Kidney (tissue), 14 donors: ENCODE measurements around the gene TCL1B. TPM values are rescaled to one million over a fixed set of nuclear protein-coding genes. Genes with fewer than 3 reads are reported as not detected.

Experiments
- DNase-seq, 5 donors: peaks; one replicate each; pipeline ENCODE4 v3.0.0-alpha.2; 2013 to 2020
- FAIRE-seq: peaks from 2 replicates; lab custom pipeline; 2012; peaks lifted over from hg19 to GRCh38; lab: Jason Lieb, UNC
- H3K27ac ChIP-seq, 2 donors: one replicate each; pipeline ENCODE4 v1.7.0; 2013; ENCODE audit warnings: low read depth in 2 of 2, low read length in 2 of 2, inconsistent platforms in 1 of 2
- H3K27me3 ChIP-seq: one replicate; pipeline ENCODE4 v1.7.1; 2013; ENCODE audit warnings: low read length, inconsistent platforms; ENCODE audit not compliant: control insufficient read depth, insufficient read depth
- H3K36me3 ChIP-seq, 3 donors: one replicate each; pipeline versions ENCODE4 v1.7.0 to v1.7.1; 2013; ENCODE audit warnings: low read length in 3 of 3, control low read depth in 1 of 3, inconsistent platforms in 1 of 3; ENCODE audit not compliant: insufficient read depth in 3 of 3, control insufficient read depth in 2 of 3
- H3K4me1 ChIP-seq, 3 donors: one replicate each; pipeline versions ENCODE4 v1.7.0 to v1.7.1; 2013; ENCODE audit warnings: low read length in 3 of 3, inconsistent platforms in 1 of 3, low read depth in 1 of 3; ENCODE audit not compliant: control insufficient read depth in 2 of 3, insufficient read depth in 2 of 3
- H3K4me3 ChIP-seq, 3 donors: one replicate each; pipeline versions ENCODE4 v1.7.0 to v1.8.1; 2013; ENCODE audit warnings: low read length in 3 of 3, control low read depth in 1 of 3, inconsistent platforms in 1 of 3
- H3K9ac ChIP-seq, 3 donors: one replicate each; pipeline versions ENCODE4 v1.7.0 to v1.7.1; 2013; ENCODE audit warnings: low read length in 3 of 3, control low read depth in 1 of 3, inconsistent platforms in 1 of 3
- H3K9me3 ChIP-seq, 3 donors: one replicate each; pipeline versions ENCODE4 v1.7.0 to v1.7.1; 2013; ENCODE audit warnings: low read length in 3 of 3, control low read depth in 1 of 3, inconsistent platforms in 1 of 3; ENCODE audit not compliant: control insufficient read depth in 2 of 3, insufficient read depth in 1 of 3
- CTCF ChIP-seq: IDR thresholded peaks from 3 replicates; pipeline ENCODE4 v1.5.1; 2012; ENCODE audit warnings: mild to moderate bottlenecking, moderate library complexity, borderline replicate concordance; ENCODE audit not compliant: insufficient read depth; ENCODE audit errors: extremely low read depth
- intact Hi-C: fragments of 100-400 bp; cut with DNase I; formaldehyde crosslinking; loops from one replicate; pipeline ENCODE4 v1.11.1; 2022
- polyA plus RNA-seq: library from polyadenylated mRNA; stranded (reverse); fragments of 350-450 nt; fragmentation: Illumina TruSeq; extraction: RNeasy Lipid Tissue Mini Kit (QIAGEN cat#74804); gene quantifications from one replicate; pipeline ENCODE4 v1.2.3, GENCODE V29; 2014; ENCODE audit warnings: low read depth, low replicate concordance; ENCODE audit not compliant: insufficient read depth
- total RNA-seq: library from RNA; stranded (reverse); fragmentation: NEBNext Ultra II Directional; extraction: Animal tissue kit (Norgen Biotek cat#: 25700); gene quantifications from one replicate; pipeline ENCODE4 v1.2.1, GENCODE V29; 2021
- donor health status: control.
- donor health status: control.
- donor health status: control.
- donor health status: control.
- donor health status: control.
- donor health status: DM: yes; HTN: yes; CAD: no.
- donor health status: Normal renal cell carcinoma (clear cell type).

The TCL1B gene
- total and polyA plus RNA-seq, 2 donors from 2014 or later = not detected

DNA sequence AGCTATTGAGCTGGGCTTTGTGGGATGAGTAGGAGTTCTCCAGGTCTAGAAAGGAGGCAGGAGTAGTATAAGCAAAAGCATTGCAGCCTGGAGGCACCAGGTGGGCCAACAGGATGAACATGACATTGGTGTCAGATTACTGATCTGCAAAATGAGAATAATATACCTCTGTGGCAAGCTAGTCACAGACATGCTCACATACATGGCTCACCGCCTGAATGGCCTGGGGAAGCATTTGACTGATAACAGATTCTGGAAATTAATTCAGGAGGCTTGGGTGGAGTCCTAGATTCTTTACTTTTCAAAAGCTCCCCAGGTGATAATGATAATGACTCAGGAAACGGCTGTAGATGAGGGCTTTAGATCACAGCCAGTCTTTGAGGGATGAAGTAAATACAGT, 709 bp downstream of the TCL1B start:
- no peak for DNase-seq
- intact Hi-C loops = no loop called here
- Histone ChIP-seq H3K4me1 (no peaks in the 10 kb centered on the region), H3K9ac (no peak overlapping the region), H3K36me3 (no peaks in the 10 kb centered on the region), H3K27me3 (no peaks in the 10 kb centered on the region), H3K4me3 (no peak overlapping the region), H3K27ac (no peak overlapping the region), H3K9me3 (no peaks in the 10 kb centered on the region)
- no peak for FAIRE-seq
- no peak for TF ChIP-seq CTCF

DNA sequence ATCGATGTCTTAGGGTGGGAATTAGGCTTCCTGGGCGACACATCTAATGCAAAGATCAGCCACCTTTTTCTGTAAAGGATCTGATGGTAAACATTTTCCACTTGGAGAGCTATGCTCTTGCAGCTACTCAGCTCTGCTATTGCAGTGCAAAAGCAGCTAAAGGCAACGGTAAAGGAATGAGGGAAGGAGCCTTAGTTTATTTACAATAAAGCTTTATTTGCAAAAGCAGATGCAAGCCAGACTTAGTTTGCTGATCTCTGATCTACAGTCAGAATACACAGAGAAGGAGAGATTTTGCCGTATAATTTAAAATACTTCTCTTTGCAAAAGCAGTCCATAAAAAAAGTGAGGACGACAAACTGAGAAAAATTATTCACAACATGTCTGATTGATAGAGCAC, 3.2 kb downstream of the TCL1B start:
- no peak for TF ChIP-seq CTCF

GRCh38 chr14:95690815-95691214, 4.6 kb downstream of the TCL1B start:
- no peak overlapping the region for H3K27ac ChIP-seq
- H3K9me3 ChIP-seq = no peaks in the 10 kb centered on the region
- FAIRE-seq = no peak
- no peak for DNase-seq
- intact Hi-C loops = no loop called here
- H3K4me3 ChIP-seq = no peak overlapping the region
- H3K27me3 ChIP-seq = no peaks in the 10 kb centered on the region
- no peaks in the 10 kb centered on the region for H3K36me3 ChIP-seq
- no peaks in the 10 kb centered on the region for H3K4me1 ChIP-seq
- TF ChIP-seq CTCF = no peak
- no peak overlapping the region for H3K9ac ChIP-seq

More for the DNA sequence above, 3.2 kb downstream of the TCL1B start:
- no peak overlapping the region for H3K27ac ChIP-seq
- intact Hi-C loops = no loop called here
- H3K9ac ChIP-seq = no peak overlapping the region
- no peaks in the 10 kb centered on the region for H3K9me3 ChIP-seq
- no peaks in the 10 kb centered on the region for H3K4me1 ChIP-seq
- H3K27me3 ChIP-seq = no peaks in the 10 kb centered on the region
- no peak overlapping the region for H3K4me3 ChIP-seq
- DNase-seq (no peak), FAIRE-seq (no peak)
- H3K36me3 ChIP-seq = no peaks in the 10 kb centered on the region

DNA sequence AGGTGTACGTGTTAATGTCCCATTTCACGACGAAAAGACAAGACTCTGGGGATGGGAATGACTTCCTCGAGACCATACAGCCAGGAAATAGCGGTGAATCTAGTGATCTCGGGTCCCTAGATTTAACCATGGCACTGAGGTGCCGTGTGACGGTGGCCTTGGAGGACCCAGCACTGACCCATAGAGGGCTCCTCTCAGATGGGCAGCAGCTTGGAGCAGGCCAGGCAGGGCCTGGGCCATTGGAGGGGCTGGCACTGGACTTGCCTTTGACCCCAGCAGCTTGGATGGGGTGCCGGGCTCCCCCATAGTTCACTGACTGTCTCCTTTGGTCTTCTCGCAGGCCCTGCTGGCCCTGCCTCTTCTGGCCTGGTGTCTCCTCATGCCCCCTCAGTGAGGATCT, 5.4 kb downstream of the TCL1B start:
- intact Hi-C loops = no loop called here
- FAIRE-seq (no peak), DNase-seq (no peak)
- H3K9ac ChIP-seq = no peak overlapping the region
- TF ChIP-seq CTCF = no peak
- H3K36me3 ChIP-seq = no peaks in the 10 kb centered on the region
- H3K27ac ChIP-seq = no peak overlapping the region
- no peak overlapping the region for H3K4me3 ChIP-seq
- no peaks in the 10 kb centered on the region for H3K4me1 ChIP-seq
- H3K27me3 ChIP-seq = no peaks in the 10 kb centered on the region
- H3K9me3 ChIP-seq = no peaks in the 10 kb centered on the region
